PC-3 (cell line): ENCODE results near the gene MAP3K9.

Experiments used
- CTCF ChIP-seq: fragments of 300-600 bp; sonication (generic); conservative IDR thresholded peaks from 2 replicates; pipeline ENCODE4 v1.5.1; 2017; ENCODE audit warnings: antibody characterized with exemption, low read depth, mild to moderate bottlenecking, low read length
- EZH2 ChIP-seq: fragments of 300-600 bp; sonication (generic); IDR thresholded peaks from one replicate; pipeline ENCODE4 v1.6.1; 2017; ENCODE audit warnings: antibody characterized with exemption, mild to moderate bottlenecking, low read length; ENCODE audit not compliant: unreplicated experiment

GRCh38 chr14:70741482-70741881, 67.8 kb downstream of the MAP3K9 start:
- TF ChIP-seq CTCF (no peak), EZH2 (no peak)
